ENCODE data around the gene EMX1. TPM values are rescaled to one million over a fixed set of nuclear protein-coding genes. Genes with fewer than 3 reads are reported as not detected.
A peak's percentile ranks its signal among the peaks of the same experiment; 100 is the strongest.

Gene EMX1
- total RNA-seq, 1 donor from 2014 or later: not detected

DNA sequence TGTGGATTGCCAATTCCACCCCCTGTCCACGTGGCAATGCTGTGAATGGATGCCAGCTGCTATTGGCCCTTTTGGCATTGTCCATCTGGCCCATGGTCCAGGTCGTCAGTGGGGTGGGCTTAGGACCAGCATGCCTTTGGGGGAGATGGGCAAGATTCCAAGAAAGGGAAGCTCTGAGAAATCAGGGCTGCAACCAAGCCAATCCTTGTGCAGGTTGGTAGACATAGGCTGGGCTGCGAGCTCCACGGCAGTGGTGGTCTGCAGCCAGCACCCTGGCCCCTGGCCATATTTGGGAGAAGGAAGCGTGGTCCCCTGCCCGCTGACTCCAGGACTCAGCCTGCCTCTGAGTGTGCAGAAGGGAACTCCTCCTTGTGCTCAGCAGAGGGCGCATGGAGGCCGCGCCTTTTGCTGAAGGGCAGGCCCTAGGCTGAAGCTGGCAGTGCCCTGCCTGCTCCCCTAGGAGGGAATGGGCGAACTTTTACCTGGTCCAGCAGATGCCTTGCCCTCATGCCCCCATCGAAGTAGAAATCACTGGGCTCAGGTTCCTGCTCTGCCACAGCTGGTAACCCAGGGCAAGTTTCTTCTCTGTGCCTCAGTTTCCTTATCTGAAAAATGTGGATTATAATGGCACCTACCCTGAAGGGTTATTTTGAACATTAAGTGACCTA, 24.7 kb upstream of the EMX1 start:
- Histone ChIP-seq H3K27ac (no peak overlapping the region), H3K4me1 (peaks cover 17% of the 10 kb centered on the region), H3K4me3 (no peak overlapping the region), H3K9me3 (no peaks in the 10 kb centered on the region), H3K36me3 (peaks cover 8% of the 10 kb centered on the region), H3K27me3 (peaks cover 15% of the 10 kb centered on the region)
- TF ChIP-seq, protein P1, sequence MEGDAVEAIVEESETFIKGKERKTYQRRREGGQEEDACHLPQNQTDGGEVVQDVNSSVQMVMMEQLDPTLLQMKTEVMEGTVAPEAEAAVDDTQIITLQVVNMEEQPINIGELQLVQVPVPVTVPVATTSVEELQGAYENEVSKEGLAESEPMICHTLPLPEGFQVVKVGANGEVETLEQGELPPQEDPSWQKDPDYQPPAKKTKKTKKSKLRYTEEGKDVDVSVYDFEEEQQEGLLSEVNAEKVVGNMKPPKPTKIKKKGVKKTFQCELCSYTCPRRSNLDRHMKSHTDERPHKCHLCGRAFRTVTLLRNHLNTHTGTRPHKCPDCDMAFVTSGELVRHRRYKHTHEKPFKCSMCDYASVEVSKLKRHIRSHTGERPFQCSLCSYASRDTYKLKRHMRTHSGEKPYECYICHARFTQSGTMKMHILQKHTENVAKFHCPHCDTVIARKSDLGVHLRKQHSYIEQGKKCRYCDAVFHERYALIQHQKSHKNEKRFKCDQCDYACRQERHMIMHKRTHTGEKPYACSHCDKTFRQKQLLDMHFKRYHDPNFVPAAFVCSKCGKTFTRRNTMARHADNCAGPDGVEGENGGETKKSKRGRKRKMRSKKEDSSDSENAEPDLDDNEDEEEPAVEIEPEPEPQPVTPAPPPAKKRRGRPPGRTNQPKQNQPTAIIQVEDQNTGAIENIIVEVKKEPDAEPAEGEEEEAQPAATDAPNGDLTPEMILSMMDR (IDR thresholded peaks at IDR 0.05): peak; percentile 72
- intact Hi-C loops (cut with DNase I): loop anchor here (10.0 kb wide), 1 partner anchor 272 kb away; no protein-coding TSS in a partner anchor
- DNase-seq: peak; percentile 84
- ATAC-seq: peak; percentile 79

DNA sequence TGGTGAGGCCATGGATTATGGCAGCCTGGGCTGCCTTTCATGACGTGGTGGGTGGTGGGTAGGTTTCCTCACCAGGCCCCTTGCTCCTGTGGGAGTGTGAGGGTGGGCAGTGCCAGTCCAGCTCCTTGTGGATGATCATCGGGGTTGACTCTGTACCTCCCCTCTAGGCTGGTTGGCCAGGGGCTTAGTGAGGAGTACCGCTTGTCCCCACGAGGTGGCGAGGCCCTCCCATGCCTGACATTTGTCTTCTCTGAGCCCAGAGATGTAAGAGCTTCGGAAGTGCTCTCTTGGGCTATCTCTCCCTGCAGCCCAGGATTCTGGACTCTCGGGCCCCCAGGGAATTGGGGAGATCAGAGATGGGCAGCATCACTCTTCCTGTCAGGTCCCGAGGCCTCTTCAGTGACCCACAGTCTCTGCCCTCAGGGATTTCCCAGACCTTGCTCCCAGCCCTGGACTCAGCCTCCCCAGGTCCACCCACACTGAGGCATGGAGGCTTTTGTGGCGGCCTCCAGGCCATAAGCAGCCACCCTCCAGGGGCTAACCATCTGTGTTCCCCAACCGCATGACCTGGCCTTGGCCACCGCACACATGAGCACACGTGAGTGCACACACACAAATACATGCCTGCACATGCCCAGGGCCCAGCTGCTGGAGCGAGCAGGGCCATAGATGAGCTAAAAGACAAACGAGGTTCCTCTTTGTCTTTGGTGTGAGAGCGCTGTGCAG, 23.6 kb upstream of the EMX1 start:
- TF ChIP-seq, protein P1 (IDR thresholded peaks at IDR 0.05): peak; percentile 52
- ATAC-seq: peak; percentile 46
- intact Hi-C loops (cut with DNase I): loop anchor here (10.0 kb wide), 1 partner anchor 271 kb away; no protein-coding TSS in a partner anchor
- Histone ChIP-seq H3K4me1 (peaks cover 9% of the 10 kb centered on the region), H3K4me3 (no peak overlapping the region), H3K27me3 (peaks cover 15% of the 10 kb centered on the region), H3K9me3 (no peaks in the 10 kb centered on the region), H3K27ac (no peak overlapping the region), H3K36me3 (peaks cover 8% of the 10 kb centered on the region)
- DNase-seq: no peak

DNA sequence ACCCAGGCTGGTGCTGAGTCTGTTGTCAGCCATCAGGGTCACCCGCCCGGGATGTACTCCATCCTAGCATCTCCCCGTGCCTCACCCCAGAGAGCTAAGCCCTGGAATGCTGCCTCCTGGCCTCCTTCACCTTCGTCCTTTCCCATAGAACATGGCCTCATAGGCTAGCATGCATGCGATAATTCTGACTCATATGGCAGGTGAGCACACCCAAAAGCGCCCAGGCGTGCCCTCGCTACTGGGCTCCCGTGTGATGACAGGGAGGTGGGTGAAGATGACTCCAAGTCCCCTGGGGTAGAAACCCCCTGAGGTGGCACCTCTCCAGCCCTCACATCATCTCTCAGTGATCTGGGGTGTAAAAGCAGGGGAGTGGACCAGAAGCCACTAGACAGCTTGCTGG, 22.8 kb upstream of the EMX1 start:
- peaks cover 9% of the 10 kb centered on the region for H3K4me1 ChIP-seq
- H3K9me3 ChIP-seq: no peaks in the 10 kb centered on the region
- intact Hi-C loops (cut with DNase I): loop anchor here (10.0 kb wide), 1 partner anchor 270 kb away; no protein-coding TSS in a partner anchor
- DNase-seq (no peak), ATAC-seq (no peak)
- TF ChIP-seq, protein P1 (IDR thresholded peaks at IDR 0.05): no peak
- H3K27ac ChIP-seq: no peak overlapping the region
- H3K27me3 ChIP-seq: peaks cover 15% of the 10 kb centered on the region
- peaks cover 8% of the 10 kb centered on the region for H3K36me3 ChIP-seq
- no peak overlapping the region for H3K4me3 ChIP-seq

DNA sequence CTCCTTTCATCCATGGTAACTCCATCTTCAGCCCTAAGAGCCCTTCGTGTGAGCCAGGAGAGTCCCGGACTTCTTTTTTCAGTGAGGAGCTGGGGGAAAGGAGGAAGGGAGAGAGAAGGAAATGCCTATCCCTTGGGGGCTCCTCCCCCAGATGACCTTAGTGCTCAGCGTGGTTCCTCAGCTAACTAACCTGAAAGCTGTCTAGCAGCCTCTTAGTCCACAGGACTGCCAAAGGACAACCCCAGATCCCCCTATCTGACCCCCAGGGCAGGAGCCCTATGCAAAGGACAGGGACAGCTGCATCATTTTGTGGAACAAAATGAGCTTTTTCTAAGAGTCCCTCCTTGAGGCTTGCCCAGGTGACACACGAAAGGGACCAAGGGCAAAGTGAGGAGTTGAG, 22.2 kb upstream of the EMX1 start:
- ATAC-seq: no peak
- Histone ChIP-seq H3K9me3 (no peaks in the 10 kb centered on the region), H3K4me3 (no peak overlapping the region), H3K4me1 (peaks cover 9% of the 10 kb centered on the region), H3K36me3 (peaks cover 8% of the 10 kb centered on the region), H3K27ac (no peak overlapping the region), H3K27me3 (peaks cover 15% of the 10 kb centered on the region)
- DNase-seq: no peak
- TF ChIP-seq, protein P1 (IDR thresholded peaks at IDR 0.05): no peak
- intact Hi-C loops (cut with DNase I): loop anchor here (10.0 kb wide), 1 partner anchor 270 kb away; no protein-coding TSS in a partner anchor

DNA sequence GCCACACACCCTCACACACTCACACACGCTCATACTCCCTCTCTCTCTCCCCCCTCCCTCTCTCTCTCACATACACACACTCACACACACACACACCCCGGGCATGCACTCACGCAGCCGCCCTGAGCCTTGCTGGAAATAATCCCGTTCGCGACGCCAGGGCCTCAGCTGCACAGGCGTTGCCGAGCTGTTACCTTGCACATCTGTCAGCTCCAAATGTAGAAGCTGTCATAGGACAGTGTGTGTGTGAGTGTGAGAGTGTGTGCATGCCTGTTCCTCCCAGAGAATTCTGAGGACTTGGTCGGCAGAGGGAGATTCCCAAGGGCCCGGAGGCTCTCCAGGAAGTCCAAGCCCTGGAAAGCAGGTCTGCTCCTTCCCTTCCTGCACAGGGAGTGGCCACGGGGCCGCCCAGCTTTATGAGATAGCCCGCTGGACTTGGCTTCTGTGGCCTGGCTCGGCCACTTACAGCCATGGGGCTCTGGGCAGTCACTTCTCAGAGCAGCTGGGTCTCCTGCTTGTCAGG, 21.5 kb upstream of the EMX1 start:
- TF ChIP-seq, protein P1 (IDR thresholded peaks at IDR 0.05): no peak
- Histone ChIP-seq H3K4me1 (peaks cover 9% of the 10 kb centered on the region), H3K9me3 (no peaks in the 10 kb centered on the region), H3K27me3 (peaks cover 15% of the 10 kb centered on the region), H3K4me3 (no peak overlapping the region), H3K36me3 (peaks cover 8% of the 10 kb centered on the region), H3K27ac (no peak overlapping the region)
- DNase-seq (no peak), ATAC-seq (peak; percentile 52)
- intact Hi-C loops (cut with DNase I): loop anchor here (10.0 kb wide), 1 partner anchor 269 kb away; no protein-coding TSS in a partner anchor
